Neural cell (in vitro differentiated cells): Measurements from ENCODE around the gene EPAS1. TPM values are rescaled to one million over a fixed set of nuclear protein-coding genes. Genes with fewer than 3 reads are reported as not detected.

Source experiments
- H2AFZ ChIP-seq: fragments of 200-600, 300-800 bp; sonication (generic), shearing (Covaris generic); 2 replicates; pipeline ENCODE4 v1.6.0; 2014; ENCODE audit warnings: low read depth, mild to moderate bottlenecking, antibody characterized with exemption, low read length, moderate library complexity
- H3F3A ChIP-seq: fragments of 200-600 bp; shearing (Covaris generic); 2 replicates; pipeline ENCODE4 v1.6.1; 2016; ENCODE audit warnings: mild to moderate bottlenecking, moderate library complexity, mixed read lengths, antibody characterized with exemption, low read length; ENCODE audit not compliant: insufficient read depth, poor library complexity, severe bottlenecking
- H3K27ac ChIP-seq: fragments of 200-600, 300-800 bp; sonication (generic), shearing (Covaris generic); 2 replicates; pipeline ENCODE4 v1.5.1; 2014; ENCODE audit warnings: mild to moderate bottlenecking, low read length, moderate library complexity
- H3K27me3 ChIP-seq: fragments of 300-800, 200-600 bp; sonication (generic), shearing (Covaris generic); 2 replicates; pipeline ENCODE4 v1.6.0; 2014; ENCODE audit warnings: mild to moderate bottlenecking, low read depth, low read length, moderate library complexity; ENCODE audit not compliant: insufficient read depth
- H3K36me3 ChIP-seq: fragments of 300-800, 200-600 bp; sonication (generic), shearing (Covaris generic); 2 replicates; pipeline ENCODE4 v1.5.1; 2014; ENCODE audit warnings: mild to moderate bottlenecking, antibody characterized with exemption, low read length, moderate library complexity; ENCODE audit not compliant: insufficient read depth
- H3K4me2 ChIP-seq: fragments of 300-800, 200-600 bp; sonication (generic), shearing (Covaris generic); 2 replicates; pipeline ENCODE4 v1.6.0; 2014; ENCODE audit warnings: mild to moderate bottlenecking, low read length
- H3K4me3 ChIP-seq: fragments of 300-800, 200-600 bp; sonication (generic), shearing (Covaris generic); 2 replicates; pipeline ENCODE4 v1.5.1; 2014; ENCODE audit warnings: mild to moderate bottlenecking, low read length, moderate library complexity
- H3K79me2 ChIP-seq: fragments of 200-600 bp; shearing (Covaris generic); replicated peaks from 2 replicates; pipeline ENCODE4 v1.6.0; 2014; ENCODE audit warnings: mild to moderate bottlenecking, low read length, moderate library complexity; ENCODE audit not compliant: insufficient read depth
- H3K9ac ChIP-seq: fragments of 300-800, 200-600 bp; sonication (generic), shearing (Covaris generic); 2 replicates; pipeline ENCODE4 v1.6.1; 2016; ENCODE audit warnings: mild to moderate bottlenecking, low read length, mixed read lengths
- H3K9me2 ChIP-seq: fragments of 200-600 bp; shearing (Covaris generic); 2 replicates; pipeline ENCODE4 v1.6.1; 2016; ENCODE audit warnings: mild to moderate bottlenecking, low read length, mixed read lengths; ENCODE audit not compliant: insufficient read depth
- H3K9me3 ChIP-seq: fragments of 200-600, 300-800 bp; sonication (generic), shearing (Covaris generic); 2 replicates; pipeline ENCODE4 v1.6.1; 2016; ENCODE audit warnings: mild to moderate bottlenecking, mixed run types, low read length, moderate library complexity, mixed read lengths
- H4K20me1 ChIP-seq: fragments of 200-600 bp; shearing (Covaris generic); 2 replicates; pipeline ENCODE4 v1.6.1; 2016; ENCODE audit warnings: mild to moderate bottlenecking, mixed run types; ENCODE audit not compliant: insufficient read depth
- CTCF ChIP-seq: fragments of 450-650 bp; IDR thresholded peaks from 2 replicates; pipeline ENCODE4 v1.5.1; 2014; ENCODE audit warnings: antibody characterized with exemption, mild to moderate bottlenecking, moderate library complexity; ENCODE audit not compliant: poor library complexity, severe bottlenecking
- EP300 ChIP-seq: fragments of 450-650 bp; conservative IDR thresholded peaks from 2 replicates; pipeline ENCODE4 v1.6.1; 2014; ENCODE audit warnings: antibody characterized with exemption, mild to moderate bottlenecking, moderate library complexity; ENCODE audit not compliant: poor library complexity, severe bottlenecking
- EZH2 ChIP-seq: fragments of 200-600, 300-800 bp; shearing (Covaris generic), sonication (generic); IDR thresholded peaks from 2 replicates; pipeline ENCODE4 v1.6.1; 2014; ENCODE audit warnings: antibody characterized with exemption, low read length, borderline replicate concordance, mild to moderate bottlenecking; ENCODE audit not compliant: insufficient read depth, poor library complexity, severe bottlenecking
- MXI1 ChIP-seq: fragments of 450-650 bp; conservative IDR thresholded peaks from 2 replicates; pipeline ENCODE4 v1.6.1; 2014; ENCODE audit warnings: antibody characterized with exemption, mild to moderate bottlenecking; ENCODE audit not compliant: poor library complexity, severe bottlenecking
- POLR2AphosphoS5 ChIP-seq: IDR thresholded peaks from 2 replicates; pipeline ENCODE4 v1.6.1; 2012
- RAD21 ChIP-seq: fragments of 450-650 bp; conservative IDR thresholded peaks from 2 replicates; pipeline ENCODE4 v1.6.1; 2014; ENCODE audit warnings: antibody characterized with exemption, mild to moderate bottlenecking, moderate library complexity
- REST ChIP-seq: IDR thresholded peaks from 2 replicates; pipeline ENCODE4 v1.6.1; 2012; ENCODE audit warnings: borderline replicate concordance
- SMC3 ChIP-seq: fragments of 450-650 bp; conservative IDR thresholded peaks from 2 replicates; pipeline ENCODE4 v1.6.1; 2014; ENCODE audit warnings: antibody characterized with exemption, mild to moderate bottlenecking, moderate library complexity; ENCODE audit not compliant: poor library complexity
- TAF1 ChIP-seq: IDR thresholded peaks from 2 replicates; pipeline ENCODE4 v1.6.1; 2012; ENCODE audit warnings: low read depth
- polyA plus RNA-seq: library from polyadenylated mRNA; depleted of rRNA; stranded (reverse); fragments of >200 nt; gene quantifications from 2 replicates; pipeline ENCODE4 v1.2.3, GENCODE V29; 2014

EPAS1 gene
- polyA plus RNA-seq, 1 donor from 2014 or later, result not detected

GRCh38 chr2:46383784-46384456 is 86.7 kb downstream of the EPAS1 start:
- TF ChIP-seq EZH2, result no peak
- no peak for TF ChIP-seq POLR2AphosphoS5
- no peak for TF ChIP-seq EP300
- no peak for TF ChIP-seq TAF1
- no peak for TF ChIP-seq REST
- TF ChIP-seq MXI1, result no peak
- TF ChIP-seq RAD21, result no peak
- no peak for TF ChIP-seq SMC3
- TF ChIP-seq CTCF, result no peak

GRCh38 chr2:46384457-46384815 is 87.2 kb downstream of the EPAS1 start:
- TF ChIP-seq MXI1 (no peak), SMC3 (no peak), RAD21 (no peak), EP300 (no peak), CTCF (no peak), TAF1 (no peak), EZH2 (no peak), POLR2AphosphoS5 (no peak), REST (no peak)
- H3F3A ChIP-seq, result no peaks in the 10 kb centered on the region
- no peaks in the 10 kb centered on the region for H3K9me3 ChIP-seq
- no peak overlapping the region for H3K9ac ChIP-seq
- H3K4me3 ChIP-seq, result no peak overlapping the region
- no peaks in the 10 kb centered on the region for H3K9me2 ChIP-seq
- H3K27ac ChIP-seq, result no peak overlapping the region
- no peaks in the 10 kb centered on the region for H3K27me3 ChIP-seq
- H3K79me2 ChIP-seq, result no peaks in the 10 kb centered on the region
- no peak overlapping the region for H3K4me2 ChIP-seq
- no peaks in the 10 kb centered on the region for H4K20me1 ChIP-seq
- H2AFZ ChIP-seq, result no peak overlapping the region
- H3K36me3 ChIP-seq, result no peaks in the 10 kb centered on the region

More at GRCh38 chr2:46383784-46384456, 86.7 kb downstream of the EPAS1 start:
- H2AFZ ChIP-seq, result no peak overlapping the region
- H3K27ac ChIP-seq, result no peak overlapping the region
- H3K27me3 ChIP-seq, result no peaks in the 10 kb centered on the region
- no peaks in the 10 kb centered on the region for H3K9me3 ChIP-seq
- no peaks in the 10 kb centered on the region for H4K20me1 ChIP-seq
- no peaks in the 10 kb centered on the region for H3F3A ChIP-seq
- H3K9me2 ChIP-seq, result no peaks in the 10 kb centered on the region
- no peak overlapping the region for H3K4me3 ChIP-seq
- H3K9ac ChIP-seq, result no peak overlapping the region
- H3K4me2 ChIP-seq, result no peak overlapping the region
- no peaks in the 10 kb centered on the region for H3K36me3 ChIP-seq
- no peaks in the 10 kb centered on the region for H3K79me2 ChIP-seq
